GM19240 (cell line): ENCODE data around the gene TRAPPC3L.

Experiments used
- DNase-seq: peaks from one replicate; pipeline ENCODE4 v3.0.0; 2011; ENCODE audit warnings: low spot score; ENCODE audit not compliant: insufficient read length

TRAPPC3L gene

GRCh38 chr6:116467514-116467913 lies 78.0 kb downstream of the TRAPPC3L start:
- no peak for DNase-seq

- no peak for DNase-seq
Measured at GRCh38 chr6:116467096-116467495, 78.4 kb downstream of the TRAPPC3L start.

GRCh38 chr6:116465246-116465645 lies 80.2 kb downstream of the TRAPPC3L start:
- DNase-seq, result no peak

GRCh38 chr6:116463301-116463700 lies 82.2 kb downstream of the TRAPPC3L start:
- DNase-seq, result no peak

- DNase-seq, result no peak
Measured at GRCh38 chr6:116461932-116462885, 83.3 kb downstream of the TRAPPC3L start.

- DNase-seq, result no peak
Measured at GRCh38 chr6:116461331-116461931, 84.1 kb downstream of the TRAPPC3L start, which contains the start of gene CALHM6. CALHM6 (plus strand) TSS chr6:116461375; CDS start chr6:116461930, 555 bp downstream.

GRCh38 chr6:116459927-116460326 lies 85.6 kb downstream of the TRAPPC3L start:
- no peak for DNase-seq

GRCh38 chr6:116458264-116458663 lies 87.2 kb downstream of the TRAPPC3L start:
- no peak for DNase-seq

- no peak for DNase-seq
Measured at GRCh38 chr6:116456927-116457326, 88.6 kb downstream of the TRAPPC3L start.

- no peak for DNase-seq
Measured at GRCh38 chr6:116456106-116456505, 89.4 kb downstream of the TRAPPC3L start.

GRCh38 chr6:116452531-116452930 lies 93.0 kb downstream of the TRAPPC3L start:
- DNase-seq, result no peak

GRCh38 chr6:116451916-116452315 lies 93.6 kb downstream of the TRAPPC3L start:
- DNase-seq, result no peak

- DNase-seq, result no peak
Measured at GRCh38 chr6:116450769-116451740, 94.4 kb downstream of the TRAPPC3L start.

- DNase-seq, result no peak
Measured at GRCh38 chr6:116450185-116450710, 95.2 kb downstream of the TRAPPC3L start.

- no peak for DNase-seq
Measured at GRCh38 chr6:116449565-116449964, 95.9 kb downstream of the TRAPPC3L start.

- DNase-seq, result no peak
Measured at GRCh38 chr6:116447496-116448011, 97.9 kb downstream of the TRAPPC3L start.

- DNase-seq, result no peak
Measured at GRCh38 chr6:116447052-116447451, 98.4 kb downstream of the TRAPPC3L start.

- DNase-seq, result no peak
Measured at GRCh38 chr6:116446399-116446798, 99.1 kb downstream of the TRAPPC3L start.

- DNase-seq, result no peak
Measured at GRCh38 chr6:116445102-116445501, 100.4 kb downstream of the TRAPPC3L start.
